NOMO-1 (cell line): ENCODE measurements around the gene TIGD7.
"Not testable (repeated sequence)": the region's sequence is repeated elsewhere in the genome, so short reads cannot be mapped to it uniquely, and the experiment has no call there.

Source experiments
- DNase-seq, 2 experiments: peaks; one replicate each; lab custom pipeline; 2025; ENCODE audit not compliant: unreplicated experiment in 2 of 2; lab: John Stamatoyannopoulos, UW

The TIGD7 gene

DNA sequence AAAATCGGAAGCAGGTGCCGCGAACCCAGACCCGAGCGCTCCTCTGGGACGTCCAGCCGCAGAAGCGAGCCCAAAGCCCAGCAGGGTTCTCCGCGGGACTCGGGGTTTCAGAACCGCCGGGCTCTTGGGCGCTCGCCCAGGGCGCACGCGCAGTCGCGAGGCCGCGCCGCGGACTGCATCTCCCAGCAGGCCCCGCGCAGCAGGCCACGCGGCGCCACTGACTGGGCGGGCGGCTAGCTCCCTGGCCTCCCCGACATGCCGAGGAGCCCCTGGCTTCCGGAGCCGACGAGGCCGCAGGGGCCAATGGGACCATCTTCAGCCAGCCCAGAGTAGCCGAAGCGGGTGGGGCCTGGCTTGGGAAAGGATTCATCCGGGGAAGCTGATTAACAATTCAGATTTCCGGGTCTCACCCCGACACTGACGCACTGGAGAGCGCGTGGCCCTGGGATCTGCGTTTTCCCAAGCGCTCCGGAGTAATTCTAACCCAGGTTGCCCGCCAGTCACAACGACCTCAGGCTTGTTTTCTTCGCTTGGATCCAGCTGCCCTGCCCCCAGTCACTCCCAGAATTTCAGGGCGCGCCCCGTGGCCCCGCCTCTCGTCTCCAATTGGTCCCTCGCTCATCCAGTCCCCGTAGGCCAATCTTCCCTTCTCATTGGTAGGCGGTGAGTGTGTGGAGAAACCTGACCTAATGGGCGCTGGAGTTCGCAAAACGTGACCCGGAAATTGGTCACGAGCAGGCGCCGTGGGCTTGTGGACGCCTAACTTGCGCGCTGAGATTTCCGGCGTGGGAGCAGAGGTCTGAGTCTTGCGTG is 22.3 kb downstream of the TIGD7 start, which contains the start of gene ZNF263:
TSS of gene ZNF263 (plus strand) at position 762 of the 813 bp plus-strand sequence. CDS start 328 bp downstream, outside the sequence.
- peak; percentile 98 to 99 for DNase-seq

DNA sequence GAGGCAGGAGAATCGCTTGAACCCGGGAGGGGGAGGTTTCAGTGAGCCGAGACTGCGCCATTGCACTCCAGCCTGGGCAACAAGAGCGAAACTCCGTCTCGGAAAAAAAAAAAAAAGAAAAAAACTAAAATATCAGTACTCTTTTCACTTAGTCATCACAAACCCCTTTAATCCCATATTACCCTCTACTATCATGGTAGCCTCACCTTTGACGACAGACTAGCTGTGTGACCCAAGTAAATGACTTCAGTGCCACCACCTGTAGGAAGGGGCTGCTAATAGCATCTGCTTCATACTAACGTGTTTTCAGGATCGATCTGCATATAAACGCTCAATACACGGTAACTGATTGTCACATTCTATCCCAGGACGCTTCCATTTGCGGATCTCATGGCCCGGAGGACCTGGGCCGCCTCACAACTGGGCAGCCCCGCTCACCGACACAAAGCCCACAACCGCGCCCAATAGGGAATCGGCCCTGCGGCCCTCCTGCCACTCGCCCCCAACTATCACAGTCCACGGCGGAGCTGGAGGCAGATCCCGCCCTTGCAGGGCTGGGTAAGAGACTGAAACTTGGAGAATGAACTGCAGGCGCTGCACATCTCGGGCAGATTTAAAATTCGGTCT is 23.0 kb downstream of the TIGD7 start:
- peak; percentile 69 to 72 for DNase-seq

DNA sequence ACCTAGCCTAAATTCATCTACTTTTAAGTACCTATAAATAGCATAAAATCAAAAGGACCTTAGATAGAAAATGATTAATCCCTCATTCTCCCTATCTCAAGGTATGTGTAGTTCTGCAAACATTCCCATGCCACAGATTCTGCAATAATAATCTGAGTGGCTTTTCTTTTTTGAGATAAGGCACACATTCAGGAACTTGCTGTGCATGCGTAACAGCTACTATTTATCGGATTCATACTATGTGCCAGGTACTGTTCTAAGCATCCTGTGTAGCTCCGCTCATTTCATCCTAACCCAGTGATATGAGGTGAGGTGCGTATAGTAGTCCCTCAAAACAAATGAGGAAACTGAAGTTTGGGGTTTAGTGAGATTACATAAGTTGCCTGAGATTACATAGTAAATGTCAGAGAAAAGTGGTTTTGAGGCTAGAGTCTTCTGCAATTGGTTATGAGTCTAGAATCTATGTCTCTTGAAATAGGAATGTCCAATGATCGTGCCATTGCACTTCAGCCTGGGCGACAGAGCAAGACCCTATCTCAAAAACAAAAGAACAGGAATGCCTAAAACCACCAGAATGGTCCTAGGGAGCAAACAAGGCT is 23.9 kb downstream of the TIGD7 start:
- DNase-seq: peak in 1 of 2 experiments; percentile 13

DNA sequence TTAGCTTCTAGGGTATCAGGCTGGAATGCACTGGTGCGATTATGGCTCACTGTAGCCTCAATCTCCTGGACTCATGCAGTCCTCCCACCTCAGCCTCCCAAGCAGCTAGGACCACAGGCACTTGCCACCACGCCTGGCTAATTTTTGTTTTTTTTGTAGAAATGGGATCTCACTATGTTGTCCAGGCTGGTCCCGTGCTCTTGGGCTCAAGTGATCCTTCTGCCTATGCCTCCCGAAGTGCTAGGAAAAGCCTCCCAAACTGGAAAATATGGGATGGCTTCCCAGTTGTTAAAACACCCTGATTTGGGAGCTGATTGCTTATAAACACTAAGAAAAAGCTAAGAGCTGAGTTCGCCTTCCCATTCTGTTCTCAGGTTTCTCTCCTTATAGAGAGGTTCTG is 28.6 kb downstream of the TIGD7 start:
- no peak for DNase-seq

DNA sequence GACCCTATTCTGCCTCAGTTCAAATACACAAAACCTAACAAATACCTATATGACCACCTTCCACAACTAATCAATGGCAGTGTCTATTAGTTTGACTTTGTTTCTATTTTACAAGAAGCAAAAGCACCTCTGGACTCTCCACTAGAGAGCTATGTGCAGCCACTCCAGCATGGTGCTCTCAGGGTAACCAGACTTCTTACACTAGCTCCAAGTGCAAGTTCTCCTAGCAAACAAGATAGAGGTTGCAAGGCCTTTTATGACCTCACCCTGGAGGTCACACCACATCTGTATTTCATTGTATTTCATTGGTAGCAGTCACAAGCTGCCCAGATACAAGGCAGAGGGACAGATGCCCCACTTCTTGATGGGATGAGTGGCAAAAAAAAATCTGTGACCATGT is 30.3 kb downstream of the TIGD7 start:
- no peak for DNase-seq

DNA sequence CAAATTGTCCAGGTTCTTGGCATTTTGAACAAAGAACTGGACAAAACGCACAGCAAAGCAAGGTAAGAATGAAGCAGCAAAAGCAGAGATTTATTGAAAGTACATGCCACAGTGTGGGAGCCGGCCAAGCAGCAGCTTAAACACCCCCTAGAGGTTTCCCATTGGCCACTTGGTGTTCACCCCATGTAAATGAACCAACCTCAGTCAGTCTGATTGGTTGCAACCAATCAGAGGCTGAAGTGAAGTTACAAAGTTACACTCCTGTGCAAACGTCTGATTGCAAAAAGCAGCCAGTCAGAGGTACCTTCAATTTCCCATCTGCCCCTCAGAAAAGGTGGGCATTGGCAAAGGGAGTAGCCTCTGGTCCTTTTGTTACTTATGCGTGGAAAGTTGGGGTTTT is 30.7 kb downstream of the TIGD7 start:
- DNase-seq: no peak

DNA sequence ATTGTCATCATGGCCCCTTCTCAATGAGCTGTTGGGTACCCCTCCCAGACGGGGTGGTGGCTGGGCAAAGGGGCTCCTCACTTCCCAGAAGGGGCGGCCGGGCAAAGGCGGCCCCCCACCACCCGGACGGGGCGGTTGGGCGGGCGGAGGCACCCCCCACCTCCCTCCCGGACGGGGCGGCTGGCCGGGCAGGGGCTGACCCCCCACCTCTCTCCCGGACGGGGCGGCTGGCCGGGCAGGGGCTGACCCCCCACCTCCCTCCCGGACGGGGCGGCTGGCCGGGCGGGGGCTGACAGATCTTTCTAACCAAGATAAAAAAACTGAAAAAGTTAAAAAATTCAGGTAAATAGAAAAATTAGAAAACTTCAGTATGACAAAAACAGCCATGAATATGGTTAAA is 33.9 kb downstream of the TIGD7 start:
- not testable (repeated sequence) for DNase-seq

DNA sequence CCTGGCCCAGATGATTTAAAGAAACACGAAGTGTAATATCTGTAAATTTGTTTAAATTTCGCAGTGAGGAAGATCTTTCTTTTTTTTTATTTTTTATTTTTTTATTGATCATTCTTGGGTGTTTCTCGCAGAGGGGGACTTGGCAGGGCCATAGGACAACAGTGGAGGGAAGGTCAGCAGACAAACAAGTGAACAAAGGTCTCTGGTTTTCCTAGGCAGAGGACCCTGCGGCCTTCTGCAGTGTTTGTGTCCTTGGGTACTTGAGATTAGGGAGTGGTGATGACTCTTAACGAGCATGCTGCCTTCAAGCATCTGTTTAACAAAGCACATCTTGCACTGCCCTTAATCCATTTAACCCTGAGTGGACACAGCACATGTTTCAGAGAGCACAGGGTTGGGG is 34.5 kb downstream of the TIGD7 start:
- DNase-seq: not testable (repeated sequence)

DNA sequence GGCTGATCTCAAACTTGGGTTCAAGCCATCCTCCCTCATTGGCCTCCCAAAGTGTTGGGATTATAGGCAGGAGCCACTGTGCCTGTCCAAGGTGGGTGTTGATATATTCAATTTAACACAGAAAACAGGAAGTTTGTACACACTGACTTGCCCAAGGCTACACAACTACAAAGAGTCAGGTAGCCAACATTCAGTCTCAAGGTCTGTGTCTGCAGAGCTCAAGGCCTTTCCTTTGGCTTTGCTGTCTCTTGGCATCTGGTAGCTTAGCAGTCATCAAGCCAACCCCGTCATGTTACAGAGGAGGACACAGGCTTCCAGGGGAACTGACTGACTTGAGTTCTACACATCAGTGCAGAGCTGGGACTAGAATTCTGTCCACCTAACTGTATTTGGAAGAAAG is 36.9 kb downstream of the TIGD7 start:
- no peak for DNase-seq

DNA sequence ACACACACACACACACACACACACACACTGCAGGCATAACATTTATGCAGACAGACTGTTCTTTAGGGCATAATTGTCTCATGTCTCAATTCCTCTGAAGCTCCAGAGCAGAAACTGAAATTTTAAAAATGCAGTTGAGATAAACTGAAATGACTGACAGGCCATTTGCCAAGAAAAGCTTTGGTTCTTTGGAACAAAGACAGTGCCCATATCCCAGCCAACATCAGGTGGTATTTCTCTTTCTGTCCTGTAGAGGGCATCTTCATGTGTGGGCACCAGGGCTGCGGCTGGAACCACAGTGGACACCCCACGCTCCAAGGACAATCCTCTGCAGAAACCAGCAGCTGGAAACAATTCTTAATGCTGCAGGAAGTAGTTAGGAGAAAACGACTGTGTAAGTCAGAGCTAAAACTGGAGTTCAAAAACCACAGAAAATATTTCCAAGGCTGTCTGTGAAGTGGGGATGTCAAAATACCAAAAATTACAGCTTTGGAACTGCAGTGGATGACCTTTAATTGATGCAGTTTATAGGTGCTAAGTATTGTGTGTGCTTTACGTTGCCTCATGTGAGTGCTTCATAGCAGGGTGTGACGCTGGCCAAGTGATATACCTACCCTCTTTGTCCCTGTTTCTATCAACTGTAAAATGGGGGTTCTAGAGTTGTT is 38.2 kb downstream of the TIGD7 start:
- no peak for DNase-seq

DNA sequence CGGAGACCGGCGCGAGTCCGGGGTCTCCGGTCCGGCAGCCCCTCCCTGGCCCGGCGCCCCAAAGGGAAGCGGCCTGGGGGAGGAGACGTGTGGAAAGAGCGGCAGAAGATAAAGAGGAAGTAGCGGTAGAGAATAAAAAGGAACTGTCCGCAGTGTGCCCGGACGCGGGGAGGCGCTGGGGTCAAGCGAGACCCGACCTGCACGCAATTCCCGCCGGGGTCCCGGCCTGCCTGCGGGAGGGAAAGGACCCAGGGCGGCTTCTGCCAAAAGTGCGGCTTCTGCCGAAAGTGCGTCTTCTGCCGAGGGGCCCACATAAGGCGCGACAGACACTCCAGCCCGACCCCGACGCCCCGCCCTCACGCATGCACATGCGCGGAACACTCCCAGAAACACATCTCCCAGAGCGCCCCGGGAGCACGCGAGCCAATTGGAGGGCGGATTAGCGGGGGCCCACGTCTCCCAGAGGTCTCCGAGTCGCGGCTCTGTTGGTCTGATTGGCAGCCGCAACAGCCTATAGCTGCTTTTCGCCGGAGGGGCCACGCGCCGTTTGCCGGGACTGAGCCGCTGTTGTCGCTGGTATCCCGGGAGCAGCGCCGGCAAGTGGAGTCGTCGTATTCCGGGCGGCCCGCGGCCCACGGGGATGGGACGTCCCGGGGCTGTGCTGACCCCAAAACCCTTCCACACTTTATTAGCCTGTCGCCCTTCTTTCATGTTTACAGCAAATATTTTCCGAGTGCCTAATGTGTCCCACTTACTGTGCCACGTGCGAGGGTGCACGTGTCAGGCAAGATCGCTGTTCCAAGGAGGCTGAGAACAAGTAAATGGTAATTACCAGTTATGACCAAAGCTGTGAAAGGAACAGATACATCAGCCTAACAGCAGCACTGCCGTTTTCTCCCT is 40.8 kb downstream of the TIGD7 start:
- DNase-seq: peak; percentile 92 to 93

DNA sequence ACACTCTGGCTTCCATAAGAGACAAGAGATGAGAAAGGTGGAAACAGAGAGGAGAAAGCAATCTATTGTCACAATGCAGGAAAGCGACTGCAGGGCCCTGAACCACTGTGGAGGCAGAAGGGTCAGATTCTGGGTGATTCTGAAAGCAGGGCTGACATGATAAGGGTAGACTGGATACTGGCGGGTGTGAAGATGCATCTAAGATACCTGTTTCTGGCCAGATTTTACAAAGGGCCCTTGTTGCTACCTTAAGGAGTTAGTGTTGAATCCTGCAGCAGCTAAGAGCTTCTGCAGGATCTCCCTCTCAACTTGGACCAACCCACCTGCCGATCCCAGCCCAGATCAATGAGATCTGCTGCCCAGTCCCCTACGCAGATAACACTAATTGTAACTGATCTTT is 42.7 kb downstream of the TIGD7 start:
- no peak for DNase-seq

DNA sequence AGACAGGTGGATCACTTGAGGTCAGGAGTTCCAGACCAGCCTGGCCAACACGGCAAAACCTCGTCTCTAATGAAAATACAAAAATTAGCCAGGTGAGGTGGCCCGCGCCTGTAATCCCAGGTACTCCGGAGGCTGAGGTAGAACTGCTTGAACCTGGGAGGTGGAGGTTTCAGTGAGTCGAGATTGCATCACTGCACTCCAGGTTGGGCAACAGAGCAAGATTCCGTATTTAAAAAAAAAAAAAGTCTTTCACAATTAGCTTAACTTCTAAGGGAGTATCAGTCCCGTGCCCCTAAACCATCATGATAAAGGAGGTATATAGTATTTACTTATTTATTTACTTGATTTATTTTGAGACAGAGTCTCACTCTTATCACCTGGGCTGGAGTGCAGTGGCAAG is 45.4 kb downstream of the TIGD7 start:
- DNase-seq: peak; percentile 8 to 35

DNA sequence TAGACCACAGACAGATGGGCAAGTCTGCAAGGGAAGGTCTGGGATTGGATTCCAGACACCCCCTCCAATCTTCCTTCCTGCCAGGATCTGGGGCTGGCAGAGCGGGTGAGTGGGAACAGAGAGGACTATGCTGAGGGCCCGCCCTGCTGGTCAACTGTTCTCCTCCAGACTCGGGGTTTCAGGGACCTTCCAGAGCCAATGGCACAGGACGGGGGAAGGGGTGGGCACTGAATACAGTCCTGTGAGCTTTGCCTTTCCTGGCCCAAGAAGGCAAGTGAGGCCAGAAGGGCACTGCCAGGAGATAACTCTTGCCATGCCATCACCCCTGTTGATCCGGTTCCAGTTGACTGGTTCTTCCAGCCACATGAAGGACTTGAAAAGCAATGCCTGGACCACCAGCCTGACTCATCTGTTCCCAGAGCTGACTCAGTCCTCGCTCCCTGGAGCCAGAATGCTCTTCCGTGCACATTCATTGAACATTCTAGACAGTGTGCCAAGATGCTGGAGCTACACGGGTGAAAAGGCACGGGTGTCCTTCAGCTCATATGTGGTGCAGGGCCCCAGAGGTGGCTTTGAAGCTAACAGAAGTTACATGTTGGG is 48.3 kb downstream of the TIGD7 start:
- DNase-seq: no peak

DNA sequence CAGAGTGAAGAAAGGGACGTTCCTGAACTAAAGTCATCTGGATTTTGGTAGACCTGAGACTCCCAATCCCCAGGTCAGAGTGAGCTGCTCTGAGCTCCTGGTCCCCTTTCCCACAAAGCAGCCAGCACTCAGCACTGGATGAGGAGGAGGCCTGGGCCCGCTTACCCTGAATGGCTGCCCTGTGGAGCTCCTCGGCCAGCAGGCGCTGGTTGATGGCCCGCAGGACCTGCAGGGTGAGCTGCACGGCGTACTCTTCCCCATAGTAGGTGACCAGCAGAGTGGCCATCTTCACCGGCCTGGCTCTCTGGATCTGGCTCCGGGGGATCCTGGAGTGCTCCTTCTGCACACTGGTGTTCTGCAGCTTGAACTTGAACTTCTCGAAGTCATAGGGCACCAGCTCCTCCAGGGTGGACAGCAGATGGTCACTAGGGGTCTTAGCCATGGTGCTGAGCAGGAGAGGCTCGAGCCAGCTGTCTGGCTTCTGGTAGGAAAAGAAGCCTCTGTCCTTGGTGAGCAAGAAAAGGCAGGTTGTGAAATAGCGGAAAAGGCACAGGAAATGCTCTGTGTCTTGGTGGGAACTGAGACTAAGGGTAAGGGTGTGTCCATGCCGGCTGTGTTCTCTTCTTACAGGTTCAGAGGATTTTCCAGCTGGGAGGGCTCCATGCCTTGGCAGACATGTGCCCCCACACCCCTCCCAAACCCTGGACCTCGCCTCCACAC is 48.9 kb downstream of the TIGD7 start, which contains the start of gene MEFV:
TSS of gene MEFV (minus strand) at position 488 of the 720 bp plus-strand sequence. CDS start at position 442, 46 bp downstream.
- peak; percentile 68 to 87 for DNase-seq

DNA sequence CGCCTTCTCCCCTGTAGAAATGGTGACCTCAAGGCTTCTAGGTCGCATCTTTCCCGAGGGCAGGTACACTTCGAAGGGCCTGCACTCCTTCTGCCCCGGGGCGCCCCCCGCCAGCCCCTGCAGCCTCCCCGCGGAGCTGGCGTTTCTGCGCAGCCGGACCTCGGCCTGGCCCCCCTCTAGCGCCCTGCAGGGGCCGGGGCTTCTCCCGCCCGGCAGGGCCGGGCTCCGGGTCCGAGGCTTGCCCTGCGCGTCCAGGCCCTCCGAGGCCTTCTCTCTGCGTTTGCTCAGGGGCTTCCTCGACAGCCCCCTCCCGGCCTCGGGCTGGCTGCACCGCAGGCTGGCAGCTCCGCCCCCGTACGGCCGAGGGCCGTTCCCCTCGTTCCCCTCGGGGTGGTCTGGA is 50.9 kb downstream of the TIGD7 start:
- no peak for DNase-seq

DNA sequence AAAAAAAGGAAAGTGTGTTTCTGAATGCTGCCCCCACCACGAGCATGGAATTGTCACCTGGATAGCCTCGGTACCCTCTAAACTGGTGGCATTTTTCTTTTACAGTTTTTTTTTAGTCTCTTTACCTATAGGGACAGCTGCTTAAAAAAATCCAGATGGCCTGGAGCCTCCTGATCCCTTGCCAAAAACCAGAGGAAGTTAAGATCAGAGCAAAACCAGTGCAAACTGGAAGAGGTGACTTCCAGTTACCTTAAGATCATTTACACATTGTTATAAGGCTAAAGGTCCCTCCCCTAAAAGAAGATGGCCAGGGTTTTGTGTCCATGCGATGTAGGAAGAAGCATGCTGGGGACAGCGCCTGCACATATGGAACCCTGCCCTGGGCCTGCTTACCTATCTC is 52.3 kb downstream of the TIGD7 start:
- DNase-seq: no peak

DNA sequence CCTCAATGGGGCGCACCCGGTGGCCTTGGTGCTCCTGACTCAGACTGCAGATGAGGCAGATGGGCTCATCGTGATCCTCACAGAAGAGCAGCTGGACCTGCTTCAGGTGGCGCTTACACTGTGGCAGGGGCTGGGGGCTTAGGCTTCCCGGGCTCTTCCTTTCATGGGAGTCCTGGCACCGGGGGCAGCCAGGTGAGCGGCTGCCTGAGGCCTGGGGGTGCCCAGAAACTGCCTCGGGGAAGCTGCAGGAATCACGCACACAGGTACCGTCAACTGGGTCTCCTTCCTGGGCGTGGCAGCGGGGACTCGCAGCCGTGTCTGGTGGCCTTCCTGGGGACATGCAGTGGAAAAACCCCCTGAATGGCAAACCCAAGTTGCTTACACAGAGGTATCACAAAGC is 55.8 kb downstream of the TIGD7 start:
- no peak for DNase-seq

DNA sequence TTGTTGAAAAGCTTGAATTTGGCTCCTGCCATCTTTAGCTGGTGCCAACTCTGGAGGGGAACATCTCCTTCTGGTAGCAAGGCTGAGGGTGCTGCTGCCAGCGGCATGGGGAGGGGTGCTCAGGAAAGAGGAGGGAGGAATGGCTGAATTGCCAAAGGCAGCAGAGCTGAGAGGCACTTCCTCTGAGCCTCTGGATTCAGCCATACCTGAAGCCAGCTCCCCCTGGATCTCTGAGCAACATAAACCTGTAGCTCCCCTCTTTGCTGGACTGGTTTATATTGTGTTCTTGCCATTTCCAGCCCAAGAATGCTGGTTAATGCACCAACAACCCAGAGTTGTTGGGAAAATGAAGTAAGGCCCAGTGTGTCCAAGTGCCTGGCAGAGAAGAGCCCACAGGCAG is 56.2 kb downstream of the TIGD7 start:
- no peak for DNase-seq
